H1 (cell line): ENCODE results near the gene PAK1IP1. TPM values are rescaled to one million over a fixed set of nuclear protein-coding genes. Genes with fewer than 3 reads are reported as not detected.
"Not testable (repeated sequence)": the region's sequence is repeated elsewhere in the genome, so short reads cannot be mapped to it uniquely, and the experiment has no call there.

Experiments
- CTCF ChIA-PET: fragments of 300-600 bp; sonication (Branson Sonifier 250); formaldehyde crosslinking; loops from one replicate; lab custom pipeline; 2021; ENCODE audit not compliant: partially characterized antibody; lab: Charles Lee
- POLR2A ChIA-PET: fragments of 300-600 bp; sonication (Branson Sonifier 250); formaldehyde crosslinking; loops from one replicate; lab custom pipeline; 2021; ENCODE audit warnings: inconsistent platforms; ENCODE audit not compliant: partially characterized antibody; lab: Charles Lee
- DNase-seq, 2 experiments: peaks; one replicate each; pipeline versions ENCODE4 v3.0.0 to v3.0.0-alpha.2; 2010 to 2022; ENCODE audit warnings: low spot score in 2 of 2, low read depth in 1 of 2, mixed read lengths in 1 of 2
- FAIRE-seq: peaks from 2 replicates; lab custom pipeline; 2011; peaks lifted over from hg19 to GRCh38; lab: Jason Lieb, UNC
- H2AFZ ChIP-seq: 2 replicates; pipeline ENCODE4 v1.8.1; 2012; ENCODE audit warnings: low read length, inconsistent platforms
- H2AK5ac ChIP-seq: 2 replicates; pipeline ENCODE4 v1.6.1; 2013; ENCODE audit warnings: low read depth, low read length
- H2BK120ac ChIP-seq: replicated peaks from 2 replicates; pipeline ENCODE3; 2013; ENCODE audit warnings: low read depth, low read length, inconsistent platforms
- H2BK12ac ChIP-seq: 2 replicates; pipeline ENCODE4 v1.6.1; 2013; ENCODE audit warnings: low read depth, low read length
- H2BK15ac ChIP-seq: 2 replicates; pipeline ENCODE4 v1.6.1; 2013; ENCODE audit warnings: low read length
- H2BK20ac ChIP-seq: 2 replicates; pipeline ENCODE4 v1.6.1; 2013; ENCODE audit warnings: low read length
- H2BK5ac ChIP-seq: 2 replicates; pipeline ENCODE4 v1.6.1; 2013; ENCODE audit warnings: low read depth, low read length
- H3K14ac ChIP-seq: 2 replicates; pipeline ENCODE4 v1.6.1; 2013; ENCODE audit warnings: inconsistent platforms; ENCODE audit not compliant: insufficient read length
- H3K18ac ChIP-seq: 2 replicates; pipeline ENCODE4 v1.6.1; 2013; ENCODE audit warnings: low read length; ENCODE audit errors: extremely low read depth
- H3K23ac ChIP-seq: 2 replicates; pipeline ENCODE4 v1.6.1; 2013; ENCODE audit warnings: inconsistent platforms; ENCODE audit not compliant: insufficient read length
- H3K23me2 ChIP-seq: 2 replicates; pipeline ENCODE4 v1.6.1; 2013; ENCODE audit warnings: low read depth, low read length
- H3K27ac ChIP-seq: 2 replicates; pipeline ENCODE4 v1.6.1; 2011; ENCODE audit warnings: low read depth, low read length, inconsistent platforms
- H3K27me3 ChIP-seq, 4 experiments: replicated peaks in 1 of 4; 1 replicate in 1 of 4; 2 replicates in 3 of 4; pipeline versions ENCODE4 v1.6.1 to v1.8.1; 2011 to 2013; ENCODE audit warnings: low read length in 3 of 4, mild to moderate bottlenecking in 3 of 4, inconsistent platforms in 2 of 4, mixed read lengths in 2 of 4, moderate library complexity in 1 of 4; ENCODE audit not compliant: control insufficient read depth in 3 of 4, insufficient read depth in 3 of 4; ENCODE audit errors: extremely low read depth in 1 of 4
- H3K36me3 ChIP-seq, 4 experiments: 2 replicates each; pipeline versions ENCODE4 v1.6.1 to v1.8.1; 2011 to 2013; ENCODE audit warnings: mild to moderate bottlenecking in 4 of 4, low read length in 3 of 4, moderate library complexity in 2 of 4, control low read depth in 1 of 4, inconsistent platforms in 1 of 4; ENCODE audit not compliant: insufficient read depth in 4 of 4, control insufficient read depth in 2 of 4
- H3K4ac ChIP-seq: replicated peaks from 2 replicates; pipeline ENCODE3; 2013; ENCODE audit warnings: low read length, low read depth, mixed read lengths, inconsistent platforms; ENCODE audit not compliant: insufficient read length
- H3K4me1 ChIP-seq, 4 experiments: replicated peaks in 1 of 4; 1 replicate in 1 of 4; 2 replicates in 3 of 4; pipeline versions ENCODE4 v1.6.1 to v1.8.1; 2011 to 2013; ENCODE audit warnings: low read length in 3 of 4, inconsistent platforms in 2 of 4, mixed read lengths in 1 of 4; ENCODE audit not compliant: insufficient read depth in 4 of 4, control insufficient read depth in 3 of 4
- H3K4me2 ChIP-seq, 2 experiments: 2 replicates each; pipeline versions ENCODE4 v1.6.1 to v1.8.1; 2011 to 2013; ENCODE audit warnings: low read depth in 2 of 2, low read length in 2 of 2, control low read depth in 1 of 2, inconsistent platforms in 1 of 2, mild to moderate bottlenecking in 1 of 2; ENCODE audit not compliant: insufficient read depth in 1 of 2
- H3K4me3 ChIP-seq, 4 experiments: fragments of 200-600, 300-600 bp in 1 of 4; sonication (generic), shearing (Covaris generic), sonication (Bioruptor Twin) in 1 of 4; 2 replicates each; pipeline versions ENCODE4 v1.5.1 to v1.8.1; 2011 to 2016; ENCODE audit warnings: low read length in 4 of 4, low read depth in 3 of 4, control low read depth in 2 of 4, inconsistent platforms in 2 of 4, mild to moderate bottlenecking in 2 of 4, mixed read lengths in 1 of 4, moderate library complexity in 1 of 4; ENCODE audit not compliant: insufficient read depth in 2 of 4; ENCODE audit errors: extremely low read depth in 1 of 4
- H3K56ac ChIP-seq: replicated peaks from 2 replicates; pipeline ENCODE3; 2013; ENCODE audit warnings: low read depth, mild to moderate bottlenecking, mixed read lengths, low read length, inconsistent platforms; ENCODE audit not compliant: insufficient read length
- H3K79me1 ChIP-seq: 2 replicates; pipeline ENCODE4 v1.6.1; 2013; ENCODE audit warnings: low read depth, low read length, control low read depth
- H3K79me2 ChIP-seq, 2 experiments: 2 replicates each; pipeline versions ENCODE4 v1.6.1 to v1.8.1; 2012 to 2013; ENCODE audit warnings: low read length in 2 of 2, mild to moderate bottlenecking in 2 of 2, inconsistent platforms in 1 of 2; ENCODE audit not compliant: insufficient read depth in 2 of 2, control insufficient read depth in 1 of 2
- H3K9ac ChIP-seq, 4 experiments: replicated peaks in 1 of 4; 1 replicate in 1 of 4; 2 replicates in 3 of 4; pipeline versions ENCODE4 v1.6.1 to v1.8.1; 2011 to 2013; ENCODE audit warnings: low read depth in 3 of 4, low read length in 3 of 4, control low read depth in 2 of 4, mild to moderate bottlenecking in 2 of 4, moderate library complexity in 2 of 4, inconsistent platforms in 1 of 4; ENCODE audit errors: extremely low read depth in 1 of 4
- H3K9me3 ChIP-seq, 2 experiments: 2 replicates each; pipeline versions ENCODE4 v1.6.1 to v1.8.1; 2012 to 2013; ENCODE audit warnings: mild to moderate bottlenecking in 2 of 2, moderate library complexity in 2 of 2, control low read depth in 1 of 2, inconsistent platforms in 1 of 2, low read depth in 1 of 2, low read length in 1 of 2, mixed read lengths in 1 of 2; ENCODE audit not compliant: insufficient read depth in 2 of 2
- H4K20me1 ChIP-seq, 2 experiments: replicated peaks in 1 of 2; 2 replicates each; pipeline versions ENCODE3 to v1.8.1; 2011 to 2013; ENCODE audit warnings: inconsistent platforms in 2 of 2, low read length in 2 of 2, mild to moderate bottlenecking in 1 of 2; ENCODE audit not compliant: insufficient read depth in 2 of 2, control insufficient read depth in 1 of 2
- H4K5ac ChIP-seq: 2 replicates; pipeline ENCODE4 v1.6.1; 2013; ENCODE audit warnings: low read length, low read depth, mixed read lengths, inconsistent platforms; ENCODE audit not compliant: insufficient read length
- H4K8ac ChIP-seq: 2 replicates; pipeline ENCODE4 v1.8.0; 2013; ENCODE audit warnings: mild to moderate bottlenecking, moderate library complexity, low read length, inconsistent platforms; ENCODE audit not compliant: insufficient read depth; ENCODE audit errors: extremely low read depth
- H4K91ac ChIP-seq: replicated peaks from 2 replicates; pipeline ENCODE3; 2013; ENCODE audit warnings: low read length, mixed read lengths, inconsistent platforms; ENCODE audit not compliant: insufficient read length
- WGBS, 2 experiments: shearing (Covaris generic) in 1 of 2; methylation state at CpG; one replicate each; pipeline versions ENCODE4 v1.1.6 to v1.1.7; 2013 to 2015; ENCODE audit warnings: low lambda C conversion rate in 2 of 2, mixed read lengths in 2 of 2, inconsistent platforms in 1 of 2, low coverage in 1 of 2, missing lambda C conversion rate in 1 of 2; ENCODE audit not compliant: insufficient replicate concordance in 2 of 2, insufficient coverage in 1 of 2, insufficient read length in 1 of 2; ENCODE audit errors: extremely low coverage in 1 of 2, missing lambda C conversion rate in 1 of 2; 5-methylcytosine and 5-hydroxymethylcytosine counted together
- polyA plus RNA-seq, 7 experiments: library from polyadenylated mRNA; depleted of rRNA in 3 of 7; stranded (reverse) in 5 of 7; unstranded in 2 of 7; fragments of >200 nt in 5 of 7; fragments of 200-250 nt in 2 of 7; gene quantifications; 1 replicate in 5 of 7; 2 replicates in 1 of 7; 4 replicates in 1 of 7; pipeline versions ENCODE4 v1.2.1 to v1.2.3, GENCODE V29; 2011 to 2013; ENCODE audit warnings: missing spikeins in 2 of 7, mixed read lengths in 2 of 7
- total RNA-seq: library from RNA; stranded (reverse); fragmentation: NEBNext Ultra II Directional; extraction: Animal tissue kit (Norgen Biotek cat#: 25700); gene quantifications from 2 replicates; pipeline ENCODE4 v1.2.1, GENCODE V29; 2021

Gene PAK1IP1
- total and polyA plus RNA-seq, 2 of the 8 experiments (the other 6 are each of a cell fraction or from before 2014, with no cell fraction given), result 19.7 to 43.6 TPM

- H3K79me1 ChIP-seq, H3K9ac ChIP-seq, H3K14ac ChIP-seq, H3K36me3 ChIP-seq, H2BK120ac ChIP-seq, H3K4me1 ChIP-seq, H2BK20ac ChIP-seq, H3K27me3 ChIP-seq, H2AFZ ChIP-seq, H4K8ac ChIP-seq, H3K9me3 ChIP-seq, FAIRE-seq, H3K23ac ChIP-seq, H3K18ac ChIP-seq, H2AK5ac ChIP-seq, H3K56ac ChIP-seq, H3K4me2 ChIP-seq, H4K5ac ChIP-seq, H2BK15ac ChIP-seq, H3K4me3 ChIP-seq, H4K20me1 ChIP-seq, H2BK5ac ChIP-seq, DNase-seq, H4K91ac ChIP-seq, H3K79me2 ChIP-seq, H2BK12ac ChIP-seq, H3K27ac ChIP-seq, H3K23me2 ChIP-seq, H3K4ac ChIP-seq: not testable (repeated sequence)
- ChIA-PET POLR2A (interaction anchor here (0.6 kb wide), 1 partner anchor 24 kb away, joined by 5 read pairs; no protein-coding TSS in a partner anchor), CTCF (interaction anchor here (0.6 kb wide), 1 partner anchor 83 kb away, joined by 3 read pairs; no protein-coding TSS in a partner anchor)
- WGBS, 2 experiments, result 79% methylated on average over 1 of the region's 1 CpG; no CpG with 5 or more reads in 1 of the 2 experiments
Measured at GRCh38 chr6:10665595-10665994, 29.2 kb upstream of the PAK1IP1 start.
